ENCODE results near the gene CNOT4. TPM values are rescaled to one million over a fixed set of nuclear protein-coding genes. Genes with fewer than 3 reads are reported as not detected.
A peak's percentile ranks its signal among the peaks of the same experiment; 100 is the strongest.
"Not testable (repeated sequence)": the region's sequence is repeated elsewhere in the genome, so short reads cannot be mapped to it uniquely, and the experiment has no call there.

The CNOT4 gene
- total RNA-seq, 1 experiment from 2014 or later: 13.6 TPM

GRCh38 chr7:135519233-135519688, 9.4 kb upstream of the CNOT4 start:
- no peak for DNase-seq (ENCODE audit: low read depth, low spot score)
- in situ Hi-C loops (cut with HindIII; ENCODE audit: low pct_unique_long_range_greater_than_20kb, low sequenced_read_pairs): no loop called here

- in situ Hi-C loops (cut with HindIII; ENCODE audit: low pct_unique_long_range_greater_than_20kb, low sequenced_read_pairs): no loop called here
- no peak for DNase-seq (ENCODE audit: low read depth, low spot score)
These were observed 8.8 kb upstream of the CNOT4 start for GRCh38 chr7:135518748-135519147.

- in situ Hi-C loops (cut with HindIII; ENCODE audit: low pct_unique_long_range_greater_than_20kb, low sequenced_read_pairs): no loop called here
- no peak for DNase-seq (ENCODE audit: low read depth, low spot score)
These were observed 7.2 kb upstream of the CNOT4 start for GRCh38 chr7:135517060-135517459.

GRCh38 chr7:135514856-135515255, 5.0 kb upstream of the CNOT4 start:
- in situ Hi-C loops (cut with HindIII; ENCODE audit: low pct_unique_long_range_greater_than_20kb, low sequenced_read_pairs): no loop called here

GRCh38 chr7:135512135-135512887, 2.4 kb upstream of the CNOT4 start:
- peak; percentile 89 for DNase-seq (ENCODE audit: low read depth, low spot score)
- in situ Hi-C loops (cut with HindIII; ENCODE audit: low pct_unique_long_range_greater_than_20kb, low sequenced_read_pairs): no loop called here

More at GRCh38 chr7:135514856-135515255, 5.0 kb upstream of the CNOT4 start:
- DNase-seq (ENCODE audit: low read depth, low spot score): no peak

- in situ Hi-C loops (cut with HindIII; ENCODE audit: low pct_unique_long_range_greater_than_20kb, low sequenced_read_pairs): no loop called here
- DNase-seq (ENCODE audit: low read depth, low spot score): peak; percentile 55
These were observed 786 bp upstream of the CNOT4 start for GRCh38 chr7:135510592-135511183.

GRCh38 chr7:135509589-135509838, 388 bp downstream of the CNOT4 start:
- no peak for DNase-seq (ENCODE audit: low read depth, low spot score)
- in situ Hi-C loops (cut with HindIII; ENCODE audit: low pct_unique_long_range_greater_than_20kb, low sequenced_read_pairs): no loop called here

GRCh38 chr7:135508883-135509588, 866 bp downstream of the CNOT4 start:
- in situ Hi-C loops (cut with HindIII; ENCODE audit: low pct_unique_long_range_greater_than_20kb, low sequenced_read_pairs): no loop called here
- DNase-seq (ENCODE audit: low read depth, low spot score): peak; percentile 60

- in situ Hi-C loops (cut with HindIII; ENCODE audit: low pct_unique_long_range_greater_than_20kb, low sequenced_read_pairs): no loop called here
- DNase-seq (ENCODE audit: low read depth, low spot score): no peak
These were observed 8.5 kb downstream of the CNOT4 start for GRCh38 chr7:135501402-135501801.

GRCh38 chr7:135499818-135500217, 10.1 kb downstream of the CNOT4 start:
- no peak for DNase-seq (ENCODE audit: low read depth, low spot score)
- in situ Hi-C loops (cut with HindIII; ENCODE audit: low pct_unique_long_range_greater_than_20kb, low sequenced_read_pairs): no loop called here

GRCh38 chr7:135497161-135497560, 12.7 kb downstream of the CNOT4 start:
- DNase-seq (ENCODE audit: low read depth, low spot score); in situ Hi-C loops (cut with HindIII; ENCODE audit: low pct_unique_long_range_greater_than_20kb, low sequenced_read_pairs): not testable (repeated sequence)

GRCh38 chr7:135493362-135493761, 16.5 kb downstream of the CNOT4 start:
- in situ Hi-C loops (cut with HindIII; ENCODE audit: low pct_unique_long_range_greater_than_20kb, low sequenced_read_pairs): no loop called here
- DNase-seq (ENCODE audit: low read depth, low spot score): no peak

GRCh38 chr7:135492151-135492550, 17.8 kb downstream of the CNOT4 start:
- in situ Hi-C loops (cut with HindIII; ENCODE audit: low pct_unique_long_range_greater_than_20kb, low sequenced_read_pairs): no loop called here
- DNase-seq (ENCODE audit: low read depth, low spot score): no peak

GRCh38 chr7:135490783-135491182, 19.1 kb downstream of the CNOT4 start:
- in situ Hi-C loops (cut with HindIII; ENCODE audit: low pct_unique_long_range_greater_than_20kb, low sequenced_read_pairs): no loop called here
- no peak for DNase-seq (ENCODE audit: low read depth, low spot score)

GRCh38 chr7:135489791-135490190, 20.1 kb downstream of the CNOT4 start:
- DNase-seq (ENCODE audit: low read depth, low spot score): no peak
- in situ Hi-C loops (cut with HindIII; ENCODE audit: low pct_unique_long_range_greater_than_20kb, low sequenced_read_pairs): no loop called here

- DNase-seq (ENCODE audit: low read depth, low spot score): peak; percentile 42
- in situ Hi-C loops (cut with HindIII; ENCODE audit: low pct_unique_long_range_greater_than_20kb, low sequenced_read_pairs): no loop called here
These were observed 23.5 kb downstream of the CNOT4 start for GRCh38 chr7:135486261-135486920.

GRCh38 chr7:135481598-135481979, 28.3 kb downstream of the CNOT4 start:
- DNase-seq (ENCODE audit: low read depth, low spot score): no peak
- in situ Hi-C loops (cut with HindIII; ENCODE audit: low pct_unique_long_range_greater_than_20kb, low sequenced_read_pairs): no loop called here

- DNase-seq (ENCODE audit: low read depth, low spot score): no peak
- in situ Hi-C loops (cut with HindIII; ENCODE audit: low pct_unique_long_range_greater_than_20kb, low sequenced_read_pairs): no loop called here
These were observed 28.8 kb downstream of the CNOT4 start for GRCh38 chr7:135480966-135481597.

All from SK-MEL-5 (cell line).